Measurements from ENCODE around the gene DEFB116.

DNA sequence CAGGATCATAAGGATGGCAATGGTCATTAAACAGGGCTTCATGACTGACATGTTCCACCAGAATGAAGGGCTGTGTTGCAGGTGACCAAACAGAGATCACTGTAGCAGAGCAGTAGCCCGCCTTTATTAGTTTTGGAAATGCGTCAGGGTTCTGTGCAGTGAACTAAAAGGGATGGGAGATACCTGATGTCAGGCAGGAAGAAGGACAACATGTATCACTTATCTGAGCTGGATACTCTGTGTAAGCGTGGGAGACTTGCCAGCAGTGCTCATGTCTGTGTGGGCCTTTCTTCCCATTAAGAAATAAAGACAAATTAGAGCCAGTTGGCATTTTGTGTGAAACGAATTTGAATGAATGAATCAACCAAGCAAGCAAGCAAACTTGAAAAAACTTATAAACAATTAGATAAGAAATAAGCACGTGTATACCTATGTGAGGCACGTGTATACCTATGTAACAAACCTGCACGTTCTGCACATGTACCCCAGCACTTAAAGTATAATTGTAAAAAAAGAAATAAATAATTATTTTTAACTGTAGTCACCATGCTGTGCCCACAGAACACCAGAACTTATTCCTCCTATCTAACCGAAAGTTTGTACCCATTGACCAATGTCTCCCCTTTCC is at the start of gene DEFB116:
- TF ChIP-seq POLR2A (IDR thresholded peaks at IDR 0.05) (no peak), POLR2AphosphoS5 (IDR thresholded peaks at IDR 0.05) (no peak)
- TF ChIP-seq, protein P1, sequence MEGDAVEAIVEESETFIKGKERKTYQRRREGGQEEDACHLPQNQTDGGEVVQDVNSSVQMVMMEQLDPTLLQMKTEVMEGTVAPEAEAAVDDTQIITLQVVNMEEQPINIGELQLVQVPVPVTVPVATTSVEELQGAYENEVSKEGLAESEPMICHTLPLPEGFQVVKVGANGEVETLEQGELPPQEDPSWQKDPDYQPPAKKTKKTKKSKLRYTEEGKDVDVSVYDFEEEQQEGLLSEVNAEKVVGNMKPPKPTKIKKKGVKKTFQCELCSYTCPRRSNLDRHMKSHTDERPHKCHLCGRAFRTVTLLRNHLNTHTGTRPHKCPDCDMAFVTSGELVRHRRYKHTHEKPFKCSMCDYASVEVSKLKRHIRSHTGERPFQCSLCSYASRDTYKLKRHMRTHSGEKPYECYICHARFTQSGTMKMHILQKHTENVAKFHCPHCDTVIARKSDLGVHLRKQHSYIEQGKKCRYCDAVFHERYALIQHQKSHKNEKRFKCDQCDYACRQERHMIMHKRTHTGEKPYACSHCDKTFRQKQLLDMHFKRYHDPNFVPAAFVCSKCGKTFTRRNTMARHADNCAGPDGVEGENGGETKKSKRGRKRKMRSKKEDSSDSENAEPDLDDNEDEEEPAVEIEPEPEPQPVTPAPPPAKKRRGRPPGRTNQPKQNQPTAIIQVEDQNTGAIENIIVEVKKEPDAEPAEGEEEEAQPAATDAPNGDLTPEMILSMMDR (IDR thresholded peaks at IDR 0.05 in 8 of 11, conservative IDR thresholded peaks at IDR 0.05 in 3 of 11): no peak
